HL-60 (cell line): Measurements from ENCODE around the gene TLL2.

Experiments used
- DNase-seq, 2 experiments: peaks; one replicate each; pipeline ENCODE4 v3.0.0-alpha.2; 2010 to 2020; ENCODE audit warnings: low read depth in 1 of 2, low spot score in 1 of 2
- H3K27ac ChIP-seq: fragments of 250-450 bp; sonication (Bioruptor Pico); replicated peaks from 2 replicates; pipeline ENCODE4 v1.5.1; 2020; ENCODE audit warnings: mild to moderate bottlenecking, moderate library complexity
- H3K27me3 ChIP-seq: fragments of 250-450 bp; sonication (Bioruptor Pico); 2 replicates; pipeline ENCODE4 v1.5.1; 2021; ENCODE audit warnings: mild to moderate bottlenecking, moderate library complexity; ENCODE audit not compliant: insufficient read depth, poor library complexity, severe bottlenecking
- H3K4me3 ChIP-seq: replicated peaks from 2 replicates; pipeline ENCODE4 v1.5.1; 2011; ENCODE audit warnings: mild to moderate bottlenecking, control low read depth, low read length; ENCODE audit not compliant: insufficient read depth
- GABPA ChIP-seq: IDR thresholded peaks from 2 replicates; pipeline ENCODE4 v1.6.1; 2012; ENCODE audit warnings: low read depth
- POLR2AphosphoS5 ChIP-seq: IDR thresholded peaks from 2 replicates; pipeline ENCODE4 v1.6.1; 2012; ENCODE audit warnings: low read depth
- REST ChIP-seq: IDR thresholded peaks from 2 replicates; pipeline ENCODE4 v1.6.1; 2012; ENCODE audit warnings: low read depth; ENCODE audit not compliant: insufficient replicate concordance
- SPI1 ChIP-seq: IDR thresholded peaks from 2 replicates; pipeline ENCODE4 v1.6.1; 2012; ENCODE audit warnings: low read depth, mild to moderate bottlenecking, borderline replicate concordance
- TF ChIP-seq, protein P1 (sequence below): IDR thresholded peaks from one replicate; pipeline ENCODE4 v1.5.1; 2011; ENCODE audit warnings: low read length, control low read depth, inconsistent platforms; ENCODE audit not compliant: insufficient read depth

TLL2 gene

GRCh38 chr10:96408201-96408600, 105.5 kb downstream of the TLL2 start:
- DNase-seq = no peak
- Histone ChIP-seq H3K27ac (no peak overlapping the region), H3K27me3 (peaks cover 9% of the 10 kb centered on the region), H3K4me3 (no peak overlapping the region)
- TF ChIP-seq SPI1 = no peak
- TF ChIP-seq REST = no peak
- TF ChIP-seq, protein P1, sequence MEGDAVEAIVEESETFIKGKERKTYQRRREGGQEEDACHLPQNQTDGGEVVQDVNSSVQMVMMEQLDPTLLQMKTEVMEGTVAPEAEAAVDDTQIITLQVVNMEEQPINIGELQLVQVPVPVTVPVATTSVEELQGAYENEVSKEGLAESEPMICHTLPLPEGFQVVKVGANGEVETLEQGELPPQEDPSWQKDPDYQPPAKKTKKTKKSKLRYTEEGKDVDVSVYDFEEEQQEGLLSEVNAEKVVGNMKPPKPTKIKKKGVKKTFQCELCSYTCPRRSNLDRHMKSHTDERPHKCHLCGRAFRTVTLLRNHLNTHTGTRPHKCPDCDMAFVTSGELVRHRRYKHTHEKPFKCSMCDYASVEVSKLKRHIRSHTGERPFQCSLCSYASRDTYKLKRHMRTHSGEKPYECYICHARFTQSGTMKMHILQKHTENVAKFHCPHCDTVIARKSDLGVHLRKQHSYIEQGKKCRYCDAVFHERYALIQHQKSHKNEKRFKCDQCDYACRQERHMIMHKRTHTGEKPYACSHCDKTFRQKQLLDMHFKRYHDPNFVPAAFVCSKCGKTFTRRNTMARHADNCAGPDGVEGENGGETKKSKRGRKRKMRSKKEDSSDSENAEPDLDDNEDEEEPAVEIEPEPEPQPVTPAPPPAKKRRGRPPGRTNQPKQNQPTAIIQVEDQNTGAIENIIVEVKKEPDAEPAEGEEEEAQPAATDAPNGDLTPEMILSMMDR = no peak

GRCh38 chr10:96407560-96408069, 106.1 kb downstream of the TLL2 start:
- Histone ChIP-seq H3K4me3 (no peak overlapping the region), H3K27me3 (peaks cover 9% of the 10 kb centered on the region), H3K27ac (no peak overlapping the region)
- no peak for TF ChIP-seq SPI1
- TF ChIP-seq POLR2AphosphoS5 = no peak
- no peak for TF ChIP-seq GABPA
- TF ChIP-seq, protein P1 = no peak
- no peak for TF ChIP-seq REST
- no peak for DNase-seq

GRCh38 chr10:96406091-96406490, 107.6 kb downstream of the TLL2 start:
- TF ChIP-seq GABPA = no peak
- TF ChIP-seq, protein P1 = no peak
- Histone ChIP-seq H3K4me3 (no peak overlapping the region), H3K27me3 (peaks cover 5% of the 10 kb centered on the region), H3K27ac (no peak overlapping the region)
- no peak for DNase-seq

- no peak for TF ChIP-seq SPI1
- TF ChIP-seq, protein P1 = no peak
- TF ChIP-seq REST = no peak
- TF ChIP-seq POLR2AphosphoS5 = no peak
- TF ChIP-seq GABPA = no peak
- no peak for DNase-seq
- Histone ChIP-seq H3K4me3 (no peak overlapping the region), H3K27me3 (no peaks in the 10 kb centered on the region), H3K27ac (no peak overlapping the region)
Observed at GRCh38 chr10:96402417-96403305, 111.1 kb downstream of the TLL2 start.
